Stimulated activated CD4-positive, alpha-beta T cell treated with anti-CD3 and anti-CD28 coated beads, TNF-alpha, amount 100 ng/mL, for 1 hour (primary cell): ENCODE results near the gene TOMM20L.

Experiments
- DNase-seq, 3 donors: peaks; one replicate each; pipeline ENCODE4 v3.0.0-alpha.2; 2020; ENCODE audit warnings: low read depth in 3 of 3, low spot score in 1 of 3

TOMM20L gene

GRCh38 chr14:58426670-58427280 lies 31.0 kb downstream of the TOMM20L start:
- peak in 2 of 3 donors; percentile 15 to 39 for DNase-seq

DNA sequence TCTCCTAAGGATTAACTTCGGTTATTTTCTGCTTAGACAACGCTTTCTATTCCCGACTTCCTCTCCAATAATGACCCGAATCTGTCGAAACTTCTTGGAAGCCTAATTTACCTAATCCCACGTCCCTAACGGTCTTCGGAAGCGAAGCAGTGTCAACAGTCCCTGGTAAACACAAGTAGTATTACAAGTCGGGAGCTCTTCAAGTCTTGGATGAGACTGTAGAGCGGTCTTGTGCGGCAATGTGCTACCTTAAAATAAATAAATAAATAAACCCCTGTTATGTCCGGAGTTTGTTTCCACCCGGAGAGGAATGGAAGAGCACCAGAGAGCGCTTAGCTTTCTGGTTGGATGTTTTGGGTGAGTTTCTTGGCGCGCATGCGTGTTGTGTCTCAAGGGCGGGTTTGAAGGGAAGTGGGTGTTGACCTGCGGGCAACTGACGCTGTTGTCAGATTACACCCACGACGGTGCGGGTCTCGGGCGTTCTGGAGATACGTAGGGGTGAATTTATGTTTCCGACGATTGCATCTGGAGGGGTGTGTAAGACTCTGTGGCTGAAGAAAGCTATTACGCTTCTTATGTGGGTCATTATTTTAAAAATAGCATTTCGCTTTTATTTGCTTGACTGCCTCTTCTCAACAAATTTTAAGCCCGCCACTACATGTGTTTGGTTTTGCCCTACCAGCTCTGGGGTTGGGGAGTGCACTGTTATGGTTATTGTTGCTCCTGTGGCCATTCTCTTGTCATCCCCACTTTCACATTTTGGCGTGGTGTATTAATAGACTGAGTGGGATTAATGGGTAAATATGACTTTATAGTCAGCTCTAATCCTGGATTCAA lies 31.8 kb downstream of the TOMM20L start, which contains the start of the genes KIAA0586 and TIMM9:
KIAA0586 (plus strand) TSS at position 439 of the 837 bp plus-strand sequence. CDS start 546 bp downstream, outside the sequence.
TIMM9 (minus strand) TSS at position 251 of the 837 bp plus-strand sequence. CDS start 15,586 bp downstream, outside the sequence.
- DNase-seq, result peak; percentile 84 to 93 (median 90)

- DNase-seq, result no peak
Measured at GRCh38 chr14:58428118-58428683, 32.5 kb downstream of the TOMM20L start.

DNA sequence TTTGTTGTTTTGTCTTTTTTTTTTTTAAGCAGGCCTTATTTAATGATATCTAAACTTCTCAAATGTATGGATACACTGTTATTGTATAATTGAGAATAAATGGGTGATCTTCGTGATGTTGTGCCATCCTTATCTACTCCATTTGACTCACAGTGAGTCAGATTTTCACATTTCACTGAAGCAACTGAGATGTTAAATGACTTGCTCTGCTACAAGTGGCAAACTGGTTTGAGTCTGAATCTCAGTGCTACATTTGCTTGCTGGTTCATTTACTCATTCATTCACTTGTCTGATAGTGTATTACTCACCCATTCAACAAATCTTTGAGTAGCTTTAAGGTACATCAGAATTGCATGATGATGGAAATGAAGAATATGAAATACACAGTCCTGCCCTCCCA lies 34.4 kb downstream of the TOMM20L start:
- DNase-seq, result no peak

GRCh38 chr14:58439476-58439875 lies 43.7 kb downstream of the TOMM20L start:
- no peak for DNase-seq

DNA sequence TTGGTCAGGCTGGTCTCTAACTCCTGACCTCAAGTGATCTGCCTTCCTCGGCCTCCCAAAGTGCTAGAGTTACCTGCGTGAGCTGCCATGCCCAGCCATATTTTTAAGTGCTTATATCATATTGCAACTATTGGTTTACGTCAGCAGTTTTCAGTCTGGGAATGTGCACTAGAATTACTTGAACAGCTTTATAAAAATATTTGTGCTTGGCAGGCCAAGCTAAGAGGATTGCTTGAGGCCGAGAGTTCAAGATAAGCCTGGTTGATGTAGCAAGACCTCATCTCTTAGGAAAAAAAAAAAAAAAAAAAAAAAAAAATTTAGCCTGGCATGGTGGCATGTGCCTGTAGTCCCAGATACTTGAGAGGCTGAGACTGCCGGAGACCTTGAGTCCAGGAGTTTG lies 48.9 kb downstream of the TOMM20L start:
- no peak for DNase-seq

DNA sequence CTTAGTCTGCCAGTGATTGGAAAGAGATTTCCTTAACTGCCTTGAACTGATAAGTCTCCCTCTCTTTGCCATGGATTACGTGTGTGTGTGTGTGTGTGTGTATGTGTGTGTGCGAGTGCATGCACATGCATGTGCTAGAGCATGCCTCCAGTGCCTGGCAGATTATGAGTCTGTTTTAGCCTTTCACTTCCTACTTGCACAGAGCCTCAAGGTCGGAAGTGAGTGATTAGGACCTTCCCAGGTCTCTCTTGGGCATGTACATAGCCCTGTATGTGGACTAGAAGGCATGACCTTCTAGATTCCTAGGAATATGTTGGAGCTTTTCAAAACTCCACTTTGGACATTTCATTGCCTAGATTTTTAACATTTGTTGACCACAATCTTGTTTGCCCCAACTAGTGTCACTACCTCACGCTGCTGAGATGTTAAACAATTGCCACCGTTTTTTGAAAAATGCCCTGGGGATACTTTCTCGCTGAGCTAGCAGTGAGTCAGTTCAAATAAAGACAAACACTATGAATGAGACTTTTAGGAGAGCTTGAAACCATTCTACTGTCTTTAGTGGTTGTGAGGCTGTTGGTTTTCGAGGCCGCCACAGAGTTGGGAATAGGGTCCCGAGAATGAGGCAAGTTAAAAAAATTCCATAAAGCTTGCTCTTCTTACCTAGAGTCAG lies 60.0 kb downstream of the TOMM20L start:
- DNase-seq, result no peak
